ACHN (cell line): ENCODE data around the gene ATOX1.
A peak's percentile ranks its signal among the peaks of the same experiment; 100 is the strongest.
"Not testable (repeated sequence)": the region's sequence is repeated elsewhere in the genome, so short reads cannot be mapped to it uniquely, and the experiment has no call there.

Experiments
- DNase-seq: peaks from one replicate; pipeline ENCODE4 v3.0.0-alpha.2; 2015
- in situ Hi-C: cut with HindIII; loops from 2 replicates; pipeline ENCODE4 v1.10.0; 2017; ENCODE audit warnings: low sequenced_read_pairs, low pct_ligation_motif_present, low pct_unique_long_range_greater_than_20kb

The ATOX1 gene

GRCh38 chr5:151708126-151708525 lies 50.3 kb downstream of the ATOX1 start:
- in situ Hi-C loops = no loop called here
- no peak for DNase-seq

GRCh38 chr5:151707567-151707966 lies 50.9 kb downstream of the ATOX1 start:
- DNase-seq = no peak
- in situ Hi-C loops = no loop called here

GRCh38 chr5:151706906-151707305 lies 51.5 kb downstream of the ATOX1 start:
- no peak for DNase-seq
- in situ Hi-C loops = no loop called here

GRCh38 chr5:151703780-151704179 lies 54.7 kb downstream of the ATOX1 start:
- in situ Hi-C loops = no loop called here

GRCh38 chr5:151703227-151703626 lies 55.2 kb downstream of the ATOX1 start:
- no peak for DNase-seq
- in situ Hi-C loops = no loop called here

More at GRCh38 chr5:151703780-151704179, 54.7 kb downstream of the ATOX1 start:
- no peak for DNase-seq

GRCh38 chr5:151700820-151701219 lies 57.6 kb downstream of the ATOX1 start:
- no peak for DNase-seq
- in situ Hi-C loops = no loop called here

- DNase-seq = no peak
- in situ Hi-C loops = no loop called here
Measured at GRCh38 chr5:151700296-151700695, 58.1 kb downstream of the ATOX1 start.

GRCh38 chr5:151699071-151699901 lies 59.1 kb downstream of the ATOX1 start:
- peak; percentile 96 for DNase-seq
- in situ Hi-C loops = no loop called here

- DNase-seq, in situ Hi-C loops: not testable (repeated sequence)
Measured at GRCh38 chr5:151698081-151698480, 60.4 kb downstream of the ATOX1 start.

GRCh38 chr5:151697452-151697851 lies 61.0 kb downstream of the ATOX1 start:
- in situ Hi-C loops = no loop called here
- DNase-seq = no peak

GRCh38 chr5:151696470-151697061 lies 61.9 kb downstream of the ATOX1 start:
- in situ Hi-C loops = no loop called here
- DNase-seq = peak; percentile 58

- DNase-seq = no peak
- in situ Hi-C loops = no loop called here
Measured at GRCh38 chr5:151695464-151695863, 63.0 kb downstream of the ATOX1 start.

- no peak for DNase-seq
- in situ Hi-C loops = no loop called here
Measured at GRCh38 chr5:151694035-151694485, 64.4 kb downstream of the ATOX1 start.
